HUES64 (cell line): Measurements from ENCODE around the gene B4GALT6.

Experiments used
- H3K27ac ChIP-seq: 2 replicates; pipeline ENCODE4 v1.7.0; 2013; ENCODE audit warnings: low read depth, low read length, inconsistent platforms
- H3K27me3 ChIP-seq: 2 replicates; pipeline ENCODE4 v1.6.1; 2013; ENCODE audit warnings: mild to moderate bottlenecking, low read length; ENCODE audit not compliant: insufficient read depth
- H3K36me3 ChIP-seq: 2 replicates; pipeline ENCODE4 v1.6.1; 2013; ENCODE audit warnings: mild to moderate bottlenecking, low read length; ENCODE audit not compliant: insufficient read depth
- H3K4me1 ChIP-seq: 2 replicates; pipeline ENCODE4 v1.6.1; 2013; ENCODE audit warnings: mild to moderate bottlenecking, low read length, moderate library complexity; ENCODE audit not compliant: insufficient read depth
- H3K4me3 ChIP-seq: 2 replicates; pipeline ENCODE4 v1.5.1; 2013; ENCODE audit warnings: mild to moderate bottlenecking, low read length, moderate library complexity
- H3K9ac ChIP-seq: 2 replicates; pipeline ENCODE4 v1.6.1; 2013; ENCODE audit warnings: mild to moderate bottlenecking, low read depth, low read length
- H3K9me3 ChIP-seq: 2 replicates; pipeline ENCODE4 v1.6.1; 2013; ENCODE audit warnings: low read depth, low read length; ENCODE audit not compliant: insufficient read depth
- WGBS: fragments of 150-250, 120-280 bp; methylation state at CpG from one replicate; pipeline ENCODE4 v1.1.7; 2013; ENCODE audit warnings: missing lambda C conversion rate; 5-methylcytosine and 5-hydroxymethylcytosine counted together

B4GALT6 gene

DNA sequence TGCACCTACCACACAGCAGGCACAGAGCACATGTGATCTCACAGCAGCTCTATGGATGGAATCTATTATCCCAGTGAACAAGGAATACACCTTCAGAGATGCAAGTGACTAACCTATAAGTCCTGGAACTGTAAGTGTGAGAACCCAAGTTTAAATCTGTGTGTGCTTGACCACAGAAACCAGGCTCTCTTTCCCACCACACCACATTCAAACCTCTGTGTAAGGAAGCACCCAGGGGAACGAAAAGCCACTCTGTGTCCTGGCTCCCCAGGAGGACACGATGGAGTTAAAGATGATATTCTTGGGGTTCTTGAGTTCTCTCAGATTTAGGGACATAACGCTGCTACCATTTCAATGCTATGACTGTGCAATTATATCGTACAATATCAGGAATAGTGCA, 53.8 kb downstream of the B4GALT6 start:
- WGBS, result 97% methylated on average over 4 of the region's 4 CpGs
- Histone ChIP-seq H3K4me3 (no peak overlapping the region), H3K36me3 (peaks cover 50% of the 10 kb centered on the region), H3K27ac (no peak overlapping the region), H3K9ac (no peak overlapping the region), H3K9me3 (peaks cover 17% of the 10 kb centered on the region), H3K27me3 (no peaks in the 10 kb centered on the region), H3K4me1 (no peaks in the 10 kb centered on the region)

GRCh38 chr18:31626409-31626808, 58.0 kb downstream of the B4GALT6 start:
- Histone ChIP-seq H3K27ac (no peak overlapping the region), H3K36me3 (peaks cover 59% of the 10 kb centered on the region), H3K9me3 (peaks cover 17% of the 10 kb centered on the region), H3K4me3 (no peak overlapping the region), H3K9ac (no peak overlapping the region), H3K27me3 (no peaks in the 10 kb centered on the region), H3K4me1 (no peaks in the 10 kb centered on the region)
- 96% methylated on average over 6 of the region's 6 CpGs for WGBS

DNA sequence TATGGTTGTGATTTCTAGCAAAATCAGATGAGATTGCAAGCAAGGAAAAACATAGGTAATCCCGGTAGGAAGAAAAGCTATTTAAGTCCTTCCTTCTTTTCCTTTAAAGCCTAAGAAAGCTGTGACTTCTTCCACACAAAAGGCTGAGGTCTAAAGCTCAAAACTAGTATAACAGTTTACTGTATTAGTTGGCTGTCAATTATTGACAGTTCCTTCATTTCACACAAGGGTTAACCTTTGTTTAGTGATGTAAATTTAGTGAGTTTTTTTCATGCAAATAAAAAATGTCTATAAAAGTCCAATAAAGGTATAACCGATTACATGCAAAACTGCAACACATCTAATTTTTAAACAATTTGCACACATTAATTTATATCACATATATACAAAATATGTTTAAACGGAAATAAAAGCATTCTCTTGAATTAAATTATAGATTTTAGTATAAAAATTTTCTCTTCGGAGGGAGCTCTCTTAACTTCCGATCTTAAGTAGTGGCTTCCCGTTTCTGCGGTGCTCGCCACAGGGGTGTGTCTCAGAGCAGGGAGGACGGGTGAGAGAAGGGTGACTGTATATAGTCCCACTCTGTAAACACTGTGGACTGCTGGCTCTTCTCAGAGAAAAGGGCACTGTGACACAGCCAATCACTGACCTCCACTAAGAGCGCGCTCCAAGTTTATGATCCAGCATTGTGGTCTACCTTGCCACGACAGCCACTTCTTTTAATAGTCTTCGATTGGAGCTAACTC, 59.3 kb downstream of the B4GALT6 start:
- WGBS, result 87% methylated on average over 11 of the region's 13 CpGs
- Histone ChIP-seq H3K9ac (no peak overlapping the region), H3K36me3 (peaks cover 50% of the 10 kb centered on the region), H3K4me3 (no peak overlapping the region), H3K27ac (no peak overlapping the region), H3K4me1 (no peaks in the 10 kb centered on the region), H3K9me3 (peaks cover 17% of the 10 kb centered on the region), H3K27me3 (no peaks in the 10 kb centered on the region)

GRCh38 chr18:31619291-31619690, 65.1 kb downstream of the B4GALT6 start:
- no peak overlapping the region for H3K9ac ChIP-seq
- no peak overlapping the region for H3K27ac ChIP-seq
- peaks cover 4% of the 10 kb centered on the region; the same call in 1 of the 2 replicates for H3K4me1 ChIP-seq
- no peak overlapping the region for H3K4me3 ChIP-seq
- H3K9me3 ChIP-seq, result no peaks in the 10 kb centered on the region
- H3K27me3 ChIP-seq, result no peaks in the 10 kb centered on the region
- H3K36me3 ChIP-seq, result 0 out of 2 replicates have a peak, but pooled peaks cover 5% of the 10 kb centered on the region

GRCh38 chr18:31618801-31619200, 65.6 kb downstream of the B4GALT6 start:
- 0 out of 2 replicates have a peak, but pooled peaks cover 5% of the 10 kb centered on the region for H3K36me3 ChIP-seq
- no peaks in the 10 kb centered on the region for H3K9me3 ChIP-seq
- peaks cover 6% of the 10 kb centered on the region; the same call in 1 of the 2 replicates for H3K4me1 ChIP-seq
- H3K9ac ChIP-seq, result no peak overlapping the region
- no peak overlapping the region for H3K4me3 ChIP-seq
- H3K27me3 ChIP-seq, result no peaks in the 10 kb centered on the region
- 96% methylated on average over 5 of the region's 5 CpGs for WGBS
- H3K27ac ChIP-seq, result no peak overlapping the region

DNA sequence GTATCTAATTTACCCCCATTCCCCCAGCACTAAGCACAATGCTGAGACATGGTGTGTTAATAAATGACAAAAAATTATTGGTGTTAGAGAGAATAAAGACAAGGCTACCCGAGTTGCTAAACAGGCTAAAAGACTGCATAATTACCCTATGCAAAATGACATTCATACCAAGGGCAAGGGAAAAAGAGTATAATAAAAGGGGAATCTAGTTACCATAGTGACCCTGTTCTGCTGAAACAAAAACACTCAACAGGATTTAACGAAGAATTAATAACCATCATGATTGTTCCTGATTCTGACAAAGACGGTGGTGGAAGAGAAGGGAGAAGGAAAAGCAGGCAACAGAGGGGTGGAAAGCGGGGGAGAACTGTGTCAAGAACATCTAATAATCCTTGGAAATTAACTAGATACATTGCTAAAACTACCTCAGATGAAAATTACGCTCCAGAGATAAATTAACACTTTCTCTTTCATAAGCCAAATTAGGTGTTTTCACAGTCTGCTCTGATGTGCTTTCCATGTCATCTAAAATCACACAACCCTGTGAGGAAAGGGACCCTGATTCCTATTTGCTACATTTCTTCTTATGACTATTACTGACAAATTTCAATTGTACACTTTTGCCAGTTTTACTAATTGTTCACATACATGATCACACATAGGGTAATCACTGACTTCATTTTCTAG, 67.2 kb downstream of the B4GALT6 start:
- H3K36me3 ChIP-seq, result no peaks in the 10 kb centered on the region
- H3K4me1 ChIP-seq, result peaks cover 6% of the 10 kb centered on the region; the same call in 1 of the 2 replicates
- no peaks in the 10 kb centered on the region for H3K27me3 ChIP-seq
- no peak overlapping the region for H3K9ac ChIP-seq
- H3K4me3 ChIP-seq, result no peak overlapping the region
- H3K27ac ChIP-seq, result no peak overlapping the region
- 85% methylated on average over 5 of the region's 5 CpGs for WGBS
- H3K9me3 ChIP-seq, result no peaks in the 10 kb centered on the region

DNA sequence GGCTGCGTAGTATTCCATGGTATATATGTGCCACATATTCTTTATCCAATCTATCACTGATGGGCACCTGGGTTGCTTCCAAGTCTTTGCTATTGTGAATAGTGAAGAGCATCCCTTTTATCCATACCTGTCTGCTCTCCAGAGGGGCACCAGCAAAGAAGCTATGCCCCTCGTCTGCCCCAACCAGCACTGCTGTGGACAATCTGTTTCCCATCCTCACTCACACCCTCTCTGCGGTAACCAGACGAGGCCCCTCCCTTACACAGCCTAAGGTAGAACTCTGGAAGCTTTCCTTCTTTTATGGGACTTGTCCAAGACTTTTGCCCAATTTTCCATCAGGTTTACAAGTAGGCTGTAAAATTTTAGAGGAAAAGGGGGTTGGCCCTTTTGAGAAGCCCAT, 67.8 kb downstream of the B4GALT6 start:
- 93% methylated on average over 4 of the region's 4 CpGs for WGBS
- Histone ChIP-seq H3K4me3 (no peak overlapping the region), H3K4me1 (peaks cover 6% of the 10 kb centered on the region; the same call in 1 of the 2 replicates), H3K27me3 (no peaks in the 10 kb centered on the region), H3K9me3 (no peaks in the 10 kb centered on the region), H3K27ac (no peak overlapping the region), H3K36me3 (no peaks in the 10 kb centered on the region), H3K9ac (no peak overlapping the region)

DNA sequence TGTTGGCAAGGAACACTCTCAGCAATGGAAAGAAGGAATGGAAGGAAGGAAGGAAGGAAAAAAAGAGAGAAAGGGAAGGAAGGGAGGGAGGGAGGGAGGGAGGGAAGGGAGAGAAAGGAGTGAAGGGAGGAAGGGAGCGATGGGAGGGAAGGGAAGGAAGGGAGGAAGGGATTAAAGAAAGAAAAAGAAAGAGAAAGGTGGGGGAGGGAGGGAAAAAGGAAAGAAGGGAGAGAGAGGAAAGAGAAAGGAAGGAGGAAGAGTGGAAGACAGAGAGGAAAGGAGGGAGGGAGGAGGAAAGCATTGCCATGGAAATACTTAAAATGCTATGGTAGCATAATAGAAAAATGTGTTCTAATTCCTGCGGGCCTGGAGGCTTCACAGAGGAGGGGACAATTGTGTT, 70.3 kb downstream of the B4GALT6 start:
- H3K27me3 ChIP-seq, result no peaks in the 10 kb centered on the region
- 84% methylated on average over 2 of the region's 2 CpGs for WGBS
- no peak overlapping the region for H3K4me3 ChIP-seq
- no peak overlapping the region for H3K9ac ChIP-seq
- no peaks in the 10 kb centered on the region for H3K9me3 ChIP-seq
- H3K27ac ChIP-seq, result no peak overlapping the region
- H3K36me3 ChIP-seq, result no peaks in the 10 kb centered on the region
- peaks cover 15% of the 10 kb centered on the region for H3K4me1 ChIP-seq

GRCh38 chr18:31612124-31612523, 72.3 kb downstream of the B4GALT6 start:
- Histone ChIP-seq H3K4me1 (peaks cover 15% of the 10 kb centered on the region), H3K27me3 (no peaks in the 10 kb centered on the region), H3K9ac (no peak overlapping the region), H3K9me3 (no peaks in the 10 kb centered on the region), H3K36me3 (no peaks in the 10 kb centered on the region), H3K27ac (no peak overlapping the region), H3K4me3 (no peak overlapping the region)
- WGBS, result 73% methylated on average over 4 of the region's 6 CpGs

DNA sequence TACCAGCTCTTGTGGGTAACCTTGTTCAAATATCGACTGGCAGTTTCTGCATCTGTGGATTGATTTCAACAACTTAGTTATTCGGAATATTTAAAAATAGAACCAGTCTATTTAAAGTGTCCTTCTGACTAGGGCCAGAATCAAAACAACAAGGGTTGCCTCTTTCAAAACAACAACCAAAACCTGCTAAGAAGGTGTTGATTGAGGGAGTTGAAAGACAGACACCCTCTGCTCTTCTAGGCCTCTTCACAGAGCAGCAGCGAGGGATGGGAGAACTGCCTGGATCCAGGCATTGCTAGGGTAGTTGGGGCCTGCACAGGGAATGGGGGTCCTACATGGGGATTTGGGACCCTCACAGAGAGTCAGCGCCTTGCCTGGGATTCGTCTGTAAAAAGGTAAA, 72.9 kb downstream of the B4GALT6 start:
- WGBS, result 97% methylated on average over 5 of the region's 5 CpGs
- Histone ChIP-seq H3K36me3 (no peaks in the 10 kb centered on the region), H3K9me3 (no peaks in the 10 kb centered on the region), H3K9ac (no peak overlapping the region), H3K27me3 (no peaks in the 10 kb centered on the region), H3K4me3 (no peak overlapping the region), H3K27ac (no peak overlapping the region), H3K4me1 (peaks cover 15% of the 10 kb centered on the region)

- H3K4me3 ChIP-seq, result no peak overlapping the region
- peaks cover 15% of the 10 kb centered on the region for H3K4me1 ChIP-seq
- H3K9me3 ChIP-seq, result no peaks in the 10 kb centered on the region
- H3K9ac ChIP-seq, result no peak overlapping the region
- no peak overlapping the region for H3K27ac ChIP-seq
- no peaks in the 10 kb centered on the region for H3K36me3 ChIP-seq
- 49% methylated on average over 8 of the region's 8 CpGs for whole genome bisulfite sequencing
- H3K27me3 ChIP-seq, result no peaks in the 10 kb centered on the region
Measured at GRCh38 chr18:31610286-31611205, 73.8 kb downstream of the B4GALT6 start.
